Gastroesophageal sphincter (tissue), 3 donors: ENCODE measurements around the gene TMEM120B.

ENCODE experiments used
- CTCF ChIP-seq, 4 experiments: fragments of 200-600 bp in 2 of 4; fragments of 450-650 bp in 2 of 4; sonication (generic) in 1 of 4; IDR thresholded peaks; one replicate each; pipeline ENCODE4 v1.5.1; 2017 to 2019; ENCODE audit warnings: antibody characterized with exemption in 4 of 4, mild to moderate bottlenecking in 2 of 4, moderate library complexity in 2 of 4
- POLR2A ChIP-seq, 2 donors: fragments of 450-650 bp; IDR thresholded peaks; one replicate each; pipeline ENCODE4 v1.6.1; 2017; ENCODE audit warnings: antibody characterized with exemption in 2 of 2, mild to moderate bottlenecking in 2 of 2, moderate library complexity in 1 of 2

GRCh38 chr12:121792607-121793439 is 80.3 kb downstream of the TMEM120B start:
- no peak for TF ChIP-seq CTCF (IDR thresholded peaks at IDR 0.05)
- no peak for TF ChIP-seq POLR2A (IDR thresholded peaks at IDR 0.05)
